Naive thymus-derived CD8-positive, alpha-beta T cell (primary cell): ENCODE results near the gene RPL37A. TPM values are rescaled to one million over a fixed set of nuclear protein-coding genes. Genes with fewer than 3 reads are reported as not detected.

Source experiments
- ATAC-seq, 2 donors: fragments of 150-1000 bp; cut with Tn5 transposase in 1 of 2; sonication (Bioruptor Pico), chemical (Tn5 transposase) in 1 of 2; 1 replicate in 1 of 2; 2 replicates in 1 of 2; pipeline ENCODE4 v1.10.0; 2021; ENCODE audit warnings: mild to moderate bottlenecking in 2 of 2, moderate library complexity in 2 of 2
- POLR2A ChIA-PET: fragments of 350-600 bp; sonication (Branson Sonifier 250); formaldehyde crosslinking; loops from one replicate; lab custom pipeline; 2021; ENCODE audit warnings: antibody characterized with exemption; lab: Charles Lee
- DNase-seq, 10 donors: peaks; one replicate each; pipeline versions ENCODE4 v3.0.0 to v3.0.0-alpha.2; 2020 to 2022
- H3K27ac Mint-ChIP-seq, 10 donors: one replicate each; pipeline ENCODE4 v1.8.0; 2020 to 2022; ENCODE audit warnings: mild to moderate bottlenecking in 10 of 10, mixed read lengths in 10 of 10, moderate library complexity in 4 of 10, inconsistent platforms in 1 of 10
- H3K27me3 Mint-ChIP-seq, 5 donors: one replicate each; pipeline ENCODE4 v1.8.0; 2021 to 2022; ENCODE audit warnings: mixed read lengths in 5 of 5
- H3K36me3 Mint-ChIP-seq, 3 donors: one replicate each; pipeline ENCODE4 v1.8.0; 2020 to 2022; ENCODE audit warnings: mixed read lengths in 3 of 3, mild to moderate bottlenecking in 2 of 3, inconsistent platforms in 1 of 3
- H3K4me1 Mint-ChIP-seq, 4 donors: one replicate each; pipeline ENCODE4 v1.8.0; 2021 to 2022; ENCODE audit warnings: mixed read lengths in 4 of 4
- H3K4me3 Mint-ChIP-seq, 10 donors: one replicate each; pipeline ENCODE4 v1.8.0; 2020 to 2022; ENCODE audit warnings: mild to moderate bottlenecking in 10 of 10, mixed read lengths in 10 of 10, moderate library complexity in 6 of 10, inconsistent platforms in 1 of 10
- H3K9me3 Mint-ChIP-seq, 9 donors: one replicate each; pipeline ENCODE4 v1.8.0; 2020 to 2022; ENCODE audit warnings: mixed read lengths in 9 of 9, mild to moderate bottlenecking in 3 of 9, inconsistent platforms in 1 of 9, moderate library complexity in 1 of 9
- polyA plus RNA-seq, 3 donors: library from polyadenylated mRNA; unstranded; fragments of 300-500 nt; fragmentation: Illumina TruSeq; gene quantifications; one replicate each; pipeline ENCODE4 v1.2.3, GENCODE V29; 2021
- total RNA-seq, 8 experiments: library from RNA in 2 of 8; stranded (reverse) in 2 of 8; gene quantifications; one replicate each; pipeline ENCODE4 v1.2.3 and lab custom pipeline; 2021 to 2026

Gene RPL37A
- total and polyA plus RNA-seq, 5 experiments from 2014 or later = 3,176 to 5,032 (median 4,502) TPM

GRCh38 chr2:216525972-216526371 lies 27.3 kb downstream of the RPL37A start:
- H3K27me3 Mint-ChIP-seq = peaks cover 0 to 7% (median 0%) of the 10 kb centered on the region in 5 donors
- H3K9me3 Mint-ChIP-seq = peaks cover 0 to 4% (median 0%) of the 10 kb centered on the region in 9 donors
- POLR2A ChIA-PET = no interaction called here
- H3K36me3 Mint-ChIP-seq = peaks cover 0 to 2% (median 0%) of the 10 kb centered on the region in 3 donors
- no peak overlapping the region for H3K4me3 Mint-ChIP-seq
- DNase-seq (no peak), ATAC-seq (no peak)
- H3K4me1 Mint-ChIP-seq = no peaks in the 10 kb centered on the region
- no peak overlapping the region for H3K27ac Mint-ChIP-seq

GRCh38 chr2:216526939-216527338 lies 28.3 kb downstream of the RPL37A start:
- no peak overlapping the region for H3K4me3 Mint-ChIP-seq
- POLR2A ChIA-PET = no interaction called here
- H3K9me3 Mint-ChIP-seq = peaks cover 0 to 4% (median 0%) of the 10 kb centered on the region in 9 donors
- no peaks in the 10 kb centered on the region for H3K4me1 Mint-ChIP-seq
- peaks cover 0 to 2% (median 0%) of the 10 kb centered on the region in 3 donors for H3K36me3 Mint-ChIP-seq
- DNase-seq = no peak
- ATAC-seq = no peak
- H3K27ac Mint-ChIP-seq = no peak overlapping the region
- H3K27me3 Mint-ChIP-seq = peaks cover 0 to 7% (median 1%) of the 10 kb centered on the region in 5 donors

- POLR2A ChIA-PET = no interaction called here
- no peak overlapping the region for H3K27ac Mint-ChIP-seq
- peaks cover 0 to 7% (median 2%) of the 10 kb centered on the region in 5 donors for H3K27me3 Mint-ChIP-seq
- peaks cover 0 to 4% (median 0%) of the 10 kb centered on the region in 9 donors for H3K9me3 Mint-ChIP-seq
- H3K4me3 Mint-ChIP-seq = no peak overlapping the region
- peaks cover 0 to 2% (median 0%) of the 10 kb centered on the region in 3 donors for H3K36me3 Mint-ChIP-seq
- DNase-seq (no peak), ATAC-seq (no peak)
- no peaks in the 10 kb centered on the region for H3K4me1 Mint-ChIP-seq
These were observed 29.0 kb downstream of the RPL37A start for GRCh38 chr2:216527600-216527999.

- Mint-ChIP-seq H3K27me3 (peaks cover 0 to 9% (median 1%) of the 10 kb centered on the region in 5 donors), H3K4me1 (peaks cover 0 to 2% (median 0%) of the 10 kb centered on the region in 4 donors), H3K9me3 (no peaks in the 10 kb centered on the region), H3K36me3 (peaks cover 0 to 2% (median 0%) of the 10 kb centered on the region in 3 donors), H3K4me3 (no peak overlapping the region), H3K27ac (no peak overlapping the region)
- DNase-seq (no peak), ATAC-seq (no peak)
- POLR2A ChIA-PET = no interaction called here
These were observed 33.9 kb downstream of the RPL37A start for GRCh38 chr2:216532562-216532961.

GRCh38 chr2:216533609-216534008 lies 35.0 kb downstream of the RPL37A start:
- DNase-seq (no peak), ATAC-seq (no peak)
- H3K27me3 Mint-ChIP-seq = peaks cover 0 to 9% (median 1%) of the 10 kb centered on the region in 5 donors
- H3K4me1 Mint-ChIP-seq = peaks cover 0 to 2% (median 0%) of the 10 kb centered on the region in 4 donors
- H3K9me3 Mint-ChIP-seq = no peaks in the 10 kb centered on the region
- H3K36me3 Mint-ChIP-seq = peaks cover 0 to 2% (median 0%) of the 10 kb centered on the region in 3 donors
- H3K4me3 Mint-ChIP-seq = no peak overlapping the region
- H3K27ac Mint-ChIP-seq = no peak overlapping the region
- POLR2A ChIA-PET = no interaction called here

- no peak for ATAC-seq
- Mint-ChIP-seq H3K4me1 (peaks cover 0 to 2% (median 0%) of the 10 kb centered on the region in 4 donors), H3K36me3 (peaks cover 0 to 2% (median 0%) of the 10 kb centered on the region in 3 donors), H3K9me3 (peaks cover 0 to 6% (median 0%) of the 10 kb centered on the region in 9 donors), H3K4me3 (no peak overlapping the region), H3K27me3 (peaks cover 0 to 11% (median 1%) of the 10 kb centered on the region in 5 donors), H3K27ac (no peak overlapping the region)
- POLR2A ChIA-PET = no interaction called here
- DNase-seq = no peak
These were observed 36.2 kb downstream of the RPL37A start for GRCh38 chr2:216534809-216535208.

GRCh38 chr2:216535454-216535995 lies 36.9 kb downstream of the RPL37A start:
- Mint-ChIP-seq H3K4me3 (no peak overlapping the region), H3K27me3 (peaks cover 0 to 11% (median 1%) of the 10 kb centered on the region in 5 donors)
- no peak for DNase-seq

GRCh38 chr2:216536734-216537210 lies 38.1 kb downstream of the RPL37A start:
- no peak for ATAC-seq
- no peak for DNase-seq
- H3K4me3 Mint-ChIP-seq = no peak overlapping the region
- peaks cover 0 to 6% (median 0%) of the 10 kb centered on the region in 9 donors for H3K9me3 Mint-ChIP-seq
- POLR2A ChIA-PET = no interaction called here
- peak overlapping the region in 1 of 10 donors; percentile 13 for H3K27ac Mint-ChIP-seq
- peaks cover 0 to 11% (median 2%) of the 10 kb centered on the region in 5 donors for H3K27me3 Mint-ChIP-seq
- peaks cover 0 to 2% (median 0%) of the 10 kb centered on the region in 4 donors for H3K4me1 Mint-ChIP-seq
- peaks cover 0 to 2% (median 0%) of the 10 kb centered on the region in 3 donors for H3K36me3 Mint-ChIP-seq

More at GRCh38 chr2:216535454-216535995, 36.9 kb downstream of the RPL37A start:
- ATAC-seq = no peak
- POLR2A ChIA-PET = no interaction called here
- H3K9me3 Mint-ChIP-seq = peaks cover 0 to 6% (median 0%) of the 10 kb centered on the region in 9 donors
- H3K4me1 Mint-ChIP-seq = peaks cover 0 to 2% (median 0%) of the 10 kb centered on the region in 4 donors
- H3K27ac Mint-ChIP-seq = no peak overlapping the region
- peaks cover 0 to 2% (median 0%) of the 10 kb centered on the region in 3 donors for H3K36me3 Mint-ChIP-seq

GRCh38 chr2:216537366-216537765 lies 38.7 kb downstream of the RPL37A start:
- Mint-ChIP-seq H3K27ac (no peak overlapping the region), H3K4me1 (peaks cover 0 to 2% (median 0%) of the 10 kb centered on the region in 4 donors), H3K9me3 (peaks cover 0 to 6% (median 0%) of the 10 kb centered on the region in 9 donors), H3K27me3 (peaks cover 0 to 6% (median 2%) of the 10 kb centered on the region in 5 donors), H3K36me3 (peaks cover 0 to 2% (median 0%) of the 10 kb centered on the region in 3 donors), H3K4me3 (no peak overlapping the region)
- no peak for ATAC-seq
- no peak for DNase-seq
- POLR2A ChIA-PET = no interaction called here

GRCh38 chr2:216538538-216538937 lies 39.9 kb downstream of the RPL37A start:
- no peak overlapping the region for H3K4me3 Mint-ChIP-seq
- H3K27me3 Mint-ChIP-seq = peaks cover 0 to 8% (median 0%) of the 10 kb centered on the region in 5 donors
- POLR2A ChIA-PET = no interaction called here
- H3K9me3 Mint-ChIP-seq = peaks cover 0 to 6% (median 0%) of the 10 kb centered on the region in 9 donors
- DNase-seq (no peak), ATAC-seq (no peak)
- H3K4me1 Mint-ChIP-seq = peaks cover 0 to 2% (median 0%) of the 10 kb centered on the region in 4 donors
- no peak overlapping the region for H3K27ac Mint-ChIP-seq
- peaks cover 0 to 2% (median 0%) of the 10 kb centered on the region in 3 donors for H3K36me3 Mint-ChIP-seq

GRCh38 chr2:216539120-216539519 lies 40.5 kb downstream of the RPL37A start:
- no peak overlapping the region for H3K4me3 Mint-ChIP-seq
- no peak overlapping the region for H3K27ac Mint-ChIP-seq
- H3K36me3 Mint-ChIP-seq = peaks cover 0 to 2% (median 0%) of the 10 kb centered on the region in 3 donors
- no peak for ATAC-seq
- POLR2A ChIA-PET = no interaction called here
- H3K27me3 Mint-ChIP-seq = peaks cover 0 to 8% (median 0%) of the 10 kb centered on the region in 5 donors
- DNase-seq = no peak
- H3K9me3 Mint-ChIP-seq = peaks cover 0 to 6% (median 0%) of the 10 kb centered on the region in 9 donors
- peaks cover 0 to 2% (median 0%) of the 10 kb centered on the region in 4 donors for H3K4me1 Mint-ChIP-seq

GRCh38 chr2:216539791-216540241 lies 41.2 kb downstream of the RPL37A start:
- Mint-ChIP-seq H3K36me3 (peaks cover 0 to 2% (median 0%) of the 10 kb centered on the region in 3 donors), H3K27ac (no peak overlapping the region), H3K27me3 (peaks cover 0 to 8% (median 5%) of the 10 kb centered on the region in 5 donors), H3K9me3 (peaks cover 0 to 6% (median 0%) of the 10 kb centered on the region in 9 donors), H3K4me1 (peaks cover 0 to 2% (median 0%) of the 10 kb centered on the region in 4 donors), H3K4me3 (no peak overlapping the region)
- POLR2A ChIA-PET = no interaction called here
- ATAC-seq (no peak), DNase-seq (no peak)

GRCh38 chr2:216540920-216541319 lies 42.3 kb downstream of the RPL37A start:
- Mint-ChIP-seq H3K36me3 (peaks cover 0 to 2% (median 0%) of the 10 kb centered on the region in 3 donors), H3K4me3 (no peak overlapping the region), H3K9me3 (peaks cover 0 to 6% (median 0%) of the 10 kb centered on the region in 9 donors), H3K27ac (no peak overlapping the region), H3K27me3 (peaks cover 0 to 16% (median 6%) of the 10 kb centered on the region in 5 donors), H3K4me1 (no peaks in the 10 kb centered on the region)
- no peak for ATAC-seq
- POLR2A ChIA-PET = no interaction called here
- no peak for DNase-seq
